ENCODE measurements around the gene NUP210L.
A peak's percentile ranks its signal among the peaks of the same experiment; 100 is the strongest.

Gene NUP210L

DNA sequence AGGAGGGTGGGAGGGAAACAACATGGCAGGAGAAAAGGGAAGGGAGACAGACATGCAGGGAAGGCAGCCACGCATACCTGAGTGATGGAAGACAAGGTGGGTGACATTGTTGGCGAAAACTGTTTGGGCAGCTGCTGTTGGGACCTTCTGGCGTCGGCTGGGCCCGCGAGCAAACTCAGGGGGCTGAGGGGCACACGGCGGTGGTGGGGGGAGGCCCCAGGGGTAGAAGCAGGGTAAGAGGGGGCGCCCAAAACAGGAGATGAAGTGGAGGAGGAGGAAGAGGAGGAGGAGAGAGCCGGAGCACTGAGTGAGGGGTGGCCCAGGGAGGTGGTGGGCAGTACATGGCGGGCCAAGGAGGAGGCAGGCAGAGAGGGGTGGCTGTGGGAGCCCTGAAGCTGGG, 203.7 kb downstream of the NUP210L start:
- TF ChIP-seq POLR2AphosphoS5 (IDR thresholded peaks at IDR 0.05; ENCODE audit: low read depth) (no peak), REST (IDR thresholded peaks at IDR 0.05; ENCODE audit: insufficient replicate concordance, low read depth) (no peak), SPI1 (IDR thresholded peaks at IDR 0.05; ENCODE audit: borderline replicate concordance, low read depth) (no peak), GABPA (IDR thresholded peaks at IDR 0.05; ENCODE audit: low read depth) (no peak)
- TF ChIP-seq, protein P1, sequence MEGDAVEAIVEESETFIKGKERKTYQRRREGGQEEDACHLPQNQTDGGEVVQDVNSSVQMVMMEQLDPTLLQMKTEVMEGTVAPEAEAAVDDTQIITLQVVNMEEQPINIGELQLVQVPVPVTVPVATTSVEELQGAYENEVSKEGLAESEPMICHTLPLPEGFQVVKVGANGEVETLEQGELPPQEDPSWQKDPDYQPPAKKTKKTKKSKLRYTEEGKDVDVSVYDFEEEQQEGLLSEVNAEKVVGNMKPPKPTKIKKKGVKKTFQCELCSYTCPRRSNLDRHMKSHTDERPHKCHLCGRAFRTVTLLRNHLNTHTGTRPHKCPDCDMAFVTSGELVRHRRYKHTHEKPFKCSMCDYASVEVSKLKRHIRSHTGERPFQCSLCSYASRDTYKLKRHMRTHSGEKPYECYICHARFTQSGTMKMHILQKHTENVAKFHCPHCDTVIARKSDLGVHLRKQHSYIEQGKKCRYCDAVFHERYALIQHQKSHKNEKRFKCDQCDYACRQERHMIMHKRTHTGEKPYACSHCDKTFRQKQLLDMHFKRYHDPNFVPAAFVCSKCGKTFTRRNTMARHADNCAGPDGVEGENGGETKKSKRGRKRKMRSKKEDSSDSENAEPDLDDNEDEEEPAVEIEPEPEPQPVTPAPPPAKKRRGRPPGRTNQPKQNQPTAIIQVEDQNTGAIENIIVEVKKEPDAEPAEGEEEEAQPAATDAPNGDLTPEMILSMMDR (IDR thresholded peaks at IDR 0.05; ENCODE audit: insufficient read depth, low read length), result no peak
- no peaks in the 10 kb centered on the region for H3K27me3 ChIP-seq (ENCODE audit: insufficient read depth, poor library complexity, severe bottlenecking)
- no peak for DNase-seq (ENCODE audit: low read depth in 1 of 2, low spot score in 1 of 2)
- H3K4me3 ChIP-seq (replicated peaks; ENCODE audit: insufficient read depth, low read length), result no peak overlapping the region
- no peak overlapping the region for H3K27ac ChIP-seq (replicated peaks)

DNA sequence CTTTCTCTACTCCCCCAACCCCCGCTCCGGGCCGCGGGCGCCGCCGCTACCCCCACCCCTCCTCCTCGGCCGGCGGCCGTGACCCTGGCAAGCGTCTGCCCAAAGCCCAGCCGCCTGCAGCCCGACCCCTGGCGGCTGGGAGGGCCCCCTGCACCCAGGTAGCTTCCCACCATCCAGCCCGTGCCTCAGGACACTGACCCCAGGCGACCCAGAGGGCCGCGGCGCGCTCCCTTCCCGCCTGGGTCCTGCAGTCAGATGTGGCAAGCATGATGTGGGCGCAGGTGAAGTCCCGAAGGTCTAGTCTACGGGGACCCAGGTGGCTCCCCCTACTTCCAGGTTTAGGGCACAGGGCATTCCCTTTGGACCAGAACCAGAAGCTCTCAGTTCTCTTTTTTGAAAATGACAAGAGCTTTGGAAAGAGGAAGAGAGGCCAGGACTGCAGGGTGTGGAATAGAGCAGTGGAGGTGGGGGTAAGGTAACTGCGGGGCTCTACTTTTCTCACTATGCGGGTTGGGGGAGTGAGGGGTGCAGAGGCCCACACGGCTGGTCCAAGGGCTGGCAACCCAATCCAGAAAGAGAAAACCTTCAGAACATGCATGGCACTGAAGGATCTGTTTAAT, 208.1 kb downstream of the NUP210L start, which contains the start of gene DENND4B:
Gene DENND4B (minus strand): TSS at position 97 of the 620 bp plus-strand sequence. CDS start 2,344 bp downstream, outside the sequence.
- H3K4me3 ChIP-seq (replicated peaks; ENCODE audit: insufficient read depth, low read length), result peak within 1 kb of the TSS; percentile 68
- DNase-seq (ENCODE audit: low read depth in 1 of 2, low spot score in 1 of 2), result peak; percentile 71 to 84
- TF ChIP-seq POLR2AphosphoS5 (IDR thresholded peaks at IDR 0.05; ENCODE audit: low read depth), result no peak; the same call in none of the 2 replicates
- no peak for TF ChIP-seq GABPA (IDR thresholded peaks at IDR 0.05; ENCODE audit: low read depth)
- no peak for TF ChIP-seq REST (IDR thresholded peaks at IDR 0.05; ENCODE audit: insufficient replicate concordance, low read depth)
- TF ChIP-seq SPI1 (IDR thresholded peaks at IDR 0.05; ENCODE audit: borderline replicate concordance, low read depth), result peak; percentile 86; the same call in 1 of the 2 replicates
- TF ChIP-seq, protein P1 (IDR thresholded peaks at IDR 0.05; ENCODE audit: insufficient read depth, low read length), result peak; percentile 82
- no peaks in the 10 kb centered on the region for H3K27me3 ChIP-seq (ENCODE audit: insufficient read depth, poor library complexity, severe bottlenecking)
- peak within 1 kb of the TSS; percentile 96 for H3K27ac ChIP-seq (replicated peaks)

DNA sequence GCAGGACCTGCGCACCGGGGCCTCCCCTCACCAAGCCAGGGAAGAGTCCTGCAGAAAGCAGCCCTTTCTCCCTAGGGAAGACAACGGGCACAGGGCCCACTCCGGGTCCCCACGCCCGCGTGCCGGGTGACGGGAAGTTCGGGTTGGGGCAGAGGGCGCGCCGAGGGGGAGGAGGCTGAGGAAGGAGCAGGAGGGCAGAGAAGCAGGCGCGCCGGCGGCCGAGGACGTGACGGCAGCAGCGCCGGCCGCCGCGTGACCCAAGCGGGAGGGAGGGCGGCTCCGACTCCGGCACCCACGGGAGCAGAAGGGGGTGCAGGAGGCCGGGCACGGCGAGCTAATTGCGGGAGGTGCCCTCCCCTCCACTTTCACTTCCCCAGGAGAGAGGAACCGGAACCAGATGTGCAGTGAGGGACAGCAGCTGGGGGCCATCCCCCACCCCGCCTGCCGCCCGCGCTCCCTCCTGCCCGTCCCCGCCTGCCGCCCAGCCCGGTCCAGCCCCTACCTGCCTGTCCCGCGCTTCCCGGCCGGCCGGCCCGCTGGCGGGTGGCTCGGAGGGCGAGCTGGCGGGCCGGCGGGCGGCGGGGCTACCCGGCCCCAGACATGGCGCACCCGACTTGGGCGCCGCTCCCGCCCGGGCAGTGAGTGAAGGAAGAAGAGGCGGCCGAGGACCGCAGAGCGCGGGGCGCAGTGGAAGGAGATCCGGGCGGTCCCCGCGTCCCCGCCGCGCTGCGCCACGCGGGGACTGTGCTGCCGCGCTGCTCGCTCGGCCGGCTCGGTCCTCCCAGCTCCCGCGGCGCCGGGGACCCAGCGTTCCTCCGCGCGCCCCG, 208.9 kb downstream of the NUP210L start:
- TF ChIP-seq POLR2AphosphoS5 (IDR thresholded peaks at IDR 0.05; ENCODE audit: low read depth) (peak; percentile 76; the same call in 1 of the 2 replicates), GABPA (IDR thresholded peaks at IDR 0.05; ENCODE audit: low read depth) (peak; percentile 75), SPI1 (IDR thresholded peaks at IDR 0.05; ENCODE audit: borderline replicate concordance, low read depth) (peak; percentile 91), REST (IDR thresholded peaks at IDR 0.05; ENCODE audit: insufficient replicate concordance, low read depth) (no peak)
- TF ChIP-seq, protein P1 (IDR thresholded peaks at IDR 0.05; ENCODE audit: insufficient read depth, low read length), result no peak
- no peaks in the 10 kb centered on the region for H3K27me3 ChIP-seq (ENCODE audit: insufficient read depth, poor library complexity, severe bottlenecking)
- H3K27ac ChIP-seq (replicated peaks), result peak overlapping the region; percentile 96
- DNase-seq (ENCODE audit: low read depth in 1 of 2, low spot score in 1 of 2), result peak; percentile 94 to 95
- H3K4me3 ChIP-seq (replicated peaks; ENCODE audit: insufficient read depth, low read length), result peak overlapping the region; percentile 68
